Brain microvascular endothelial cell (primary cell): ENCODE measurements around the gene ADPRHL1.

ENCODE experiments used
- DNase-seq: peaks from one replicate; pipeline ENCODE4 v3.0.0-alpha.2; 2020
- H3K27ac ChIP-seq: fragments of 250-450 bp; sonication (Bioruptor Pico); 2 replicates; pipeline ENCODE4 v1.5.1; 2020; ENCODE audit warnings: mild to moderate bottlenecking, moderate library complexity
- H3K27me3 ChIP-seq: fragments of 250-450 bp; sonication (Bioruptor Pico); replicated peaks from 2 replicates; pipeline ENCODE4 v1.5.1; 2020; ENCODE audit warnings: mild to moderate bottlenecking
- H3K36me3 ChIP-seq: fragments of 250-450 bp; sonication (Bioruptor Pico); replicated peaks from 2 replicates; pipeline ENCODE4 v1.5.1; 2020; ENCODE audit warnings: mild to moderate bottlenecking
- H3K4me3 ChIP-seq: 2 replicates; pipeline ENCODE4 v1.5.1; 2011; ENCODE audit warnings: low read depth, mild to moderate bottlenecking, control low read depth, low read length, moderate library complexity
- CTCF ChIP-seq: IDR thresholded peaks from 2 replicates; pipeline ENCODE4 v1.5.1; 2011; ENCODE audit warnings: low read depth, mild to moderate bottlenecking, moderate library complexity, low read length, control low read depth, inconsistent platforms; ENCODE audit errors: missing control alignments
- in situ Hi-C: cut with HindIII; loops from 2 replicates; pipeline ENCODE4 v1.10.0; 2017; ENCODE audit warnings: low sequenced_read_pairs, low pct_ligation_motif_present

ADPRHL1 gene

GRCh38 chr13:113457510-113457909 lies 4.2 kb upstream of the ADPRHL1 start:
- H3K36me3 ChIP-seq: peaks cover 20% of the 10 kb centered on the region
- TF ChIP-seq CTCF: peak; percentile 18
- H3K4me3 ChIP-seq: no peak overlapping the region
- in situ Hi-C loops: no loop called here
- no peak overlapping the region for H3K27ac ChIP-seq
- DNase-seq: no peak
- no peaks in the 10 kb centered on the region for H3K27me3 ChIP-seq

GRCh38 chr13:113456116-113456702 lies 2.9 kb upstream of the ADPRHL1 start:
- H3K4me3 ChIP-seq: no peak overlapping the region
- no peak for TF ChIP-seq CTCF
- no peak overlapping the region for H3K27ac ChIP-seq
- no peaks in the 10 kb centered on the region for H3K27me3 ChIP-seq
- peaks cover 20% of the 10 kb centered on the region for H3K36me3 ChIP-seq
- DNase-seq: no peak
- in situ Hi-C loops: no loop called here

- no peak for DNase-seq
- no peaks in the 10 kb centered on the region for H3K27me3 ChIP-seq
- no peak for TF ChIP-seq CTCF
- peaks cover 15% of the 10 kb centered on the region for H3K36me3 ChIP-seq
- in situ Hi-C loops: no loop called here
- H3K4me3 ChIP-seq: no peak overlapping the region
- no peak overlapping the region for H3K27ac ChIP-seq
Observed at GRCh38 chr13:113455384-113455783, 2.1 kb upstream of the ADPRHL1 start.

- TF ChIP-seq CTCF: no peak
- peaks cover 11% of the 10 kb centered on the region for H3K36me3 ChIP-seq
Observed at GRCh38 chr13:113454936-113455335, 1.6 kb upstream of the ADPRHL1 start.

GRCh38 chr13:113452466-113452865 lies 822 bp downstream of the ADPRHL1 start:
- no peak for DNase-seq
- in situ Hi-C loops: no loop called here
- Histone ChIP-seq H3K27me3 (no peaks in the 10 kb centered on the region), H3K36me3 (peaks cover 5% of the 10 kb centered on the region), H3K27ac (no peak overlapping the region), H3K4me3 (no peak overlapping the region)
- TF ChIP-seq CTCF: no peak

More at GRCh38 chr13:113454936-113455335, 1.6 kb upstream of the ADPRHL1 start:
- Histone ChIP-seq H3K4me3 (no peak overlapping the region), H3K27ac (no peak overlapping the region), H3K27me3 (no peaks in the 10 kb centered on the region)
- no peak for DNase-seq
- in situ Hi-C loops: no loop called here

- DNase-seq: no peak
- H3K36me3 ChIP-seq: peaks cover 4% of the 10 kb centered on the region
- TF ChIP-seq CTCF: no peak
- no peak overlapping the region for H3K27ac ChIP-seq
- no peaks in the 10 kb centered on the region for H3K27me3 ChIP-seq
- H3K4me3 ChIP-seq: no peak overlapping the region
- in situ Hi-C loops: no loop called here
Observed at GRCh38 chr13:113451951-113452421, 1.3 kb downstream of the ADPRHL1 start.
